Measurements from ENCODE around the gene APOL3. TPM values are rescaled to one million over a fixed set of nuclear protein-coding genes. Genes with fewer than 3 reads are reported as not detected.

APOL3 gene
- total and polyA plus RNA-seq, 2 of the 13 experiments (the other 11 are each of a cell fraction or from before 2014, with no cell fraction given): 3.8 to 5.4 TPM

DNA sequence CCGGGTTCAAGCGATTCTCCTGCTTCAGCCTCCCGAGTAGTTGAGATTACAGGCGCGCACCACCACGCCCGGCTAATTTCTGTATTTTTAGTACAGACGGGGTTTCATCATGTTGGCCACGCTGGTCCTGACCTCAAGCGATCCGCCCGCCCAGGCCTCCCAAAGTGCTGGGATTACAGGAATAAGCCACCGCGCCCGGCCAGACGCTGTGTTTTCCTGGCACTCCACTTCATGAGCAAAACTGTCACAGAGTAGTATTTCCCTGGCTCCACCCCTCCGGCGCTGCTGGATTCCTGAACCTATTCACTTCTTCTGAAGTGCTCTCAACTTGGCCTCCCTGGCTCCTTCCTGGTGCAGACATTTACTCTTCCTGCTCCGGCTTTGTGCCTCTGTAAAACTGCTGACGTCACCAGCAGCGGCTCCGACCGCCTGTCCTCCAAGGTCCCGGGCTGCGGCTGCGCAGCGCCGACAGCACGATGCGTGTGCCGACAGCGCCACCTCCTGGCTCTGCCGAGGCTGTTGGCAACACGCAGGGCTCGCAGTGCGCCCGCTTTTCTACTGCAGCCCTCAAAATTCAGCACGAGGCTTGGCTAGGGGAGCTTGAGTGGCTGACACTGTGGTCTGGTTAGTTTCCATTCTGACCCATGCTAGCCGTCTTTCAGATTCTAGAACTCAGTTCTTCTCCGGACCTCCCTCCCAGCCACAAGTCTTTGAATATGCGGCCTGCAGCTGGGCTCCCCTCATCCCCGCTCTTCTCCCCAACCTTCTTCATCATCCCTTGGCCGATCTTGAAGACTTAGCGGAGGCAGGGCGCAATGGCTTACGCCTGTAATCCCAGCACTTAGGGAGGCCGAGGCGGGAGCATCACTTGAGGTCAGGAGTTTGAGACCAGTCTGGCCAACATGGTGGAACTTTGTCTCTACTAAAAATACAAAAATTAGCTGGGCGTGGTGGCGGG lies 36.6 kb downstream of the APOL3 start:
- Histone ChIP-seq H3K9ac (ENCODE audit: insufficient read depth, low read depth, low read length) (peak overlapping the region; percentile 63), H3K9me3 (ENCODE audit: low read length) (no peaks in the 10 kb centered on the region), H3K4me3 (replicated peaks in 1 of 3; ENCODE audit: insufficient read depth in 1 of 3, low read depth in 2 of 3, low read length in 3 of 3) (peak overlapping the region; percentile 51 to 71 (median 55); a peak in 5 of 6 replicates), H3K4me2 (ENCODE audit: low read depth, low read length) (peak overlapping the region; percentile 92), H3K27ac (ENCODE audit: extremely low read length, insufficient read depth, low read length) (peak overlapping the region; percentile 62), H4K20me1 (ENCODE audit: insufficient read depth, low read length) (no peaks in the 10 kb centered on the region), H2AFZ (ENCODE audit: low read length) (peak overlapping the region; percentile 74), H3K79me2 (ENCODE audit: insufficient read depth, low read length) (no peaks in the 10 kb centered on the region), H3K27me3 (ENCODE audit: control insufficient read depth in 1 of 2, insufficient read depth in 2 of 2, low read length in 2 of 2) (0 out of 5 replicates have a peak, but pooled peaks cover 0 to 1% of the 10 kb centered on the region in 2 experiments), H3K36me3 (replicated peaks in 1 of 2; ENCODE audit: control insufficient read depth in 1 of 2, insufficient read depth in 2 of 2, low read length in 2 of 2) (no peaks in the 10 kb centered on the region), H3K4me1 (ENCODE audit: insufficient read depth, low read length) (peaks cover 42% of the 10 kb centered on the region)
- ATAC-seq (peak; percentile 89), FAIRE-seq (peak; percentile 91), DNase-seq (ENCODE audit: low spot score) (peak; percentile 93)
- in situ Hi-C loops (cut with HindIII; ENCODE audit: extremely low pct_ligation_motif_present, low pct_unique_long_range_greater_than_20kb) (loop anchor here (5.0 to 25.0 kb wide), 3 partner anchors 192 to 497 kb away; no protein-coding TSS in a partner anchor), intact Hi-C loops (cut with micrococcal nuclease; ENCODE audit: unreplicated experiment) (loop anchor here (2.0 kb wide), 1 partner anchor 57 kb away; no protein-coding TSS in a partner anchor)
- POLR2A ChIA-PET: interaction anchor here (0.5 to 2.1 kb wide), 3 partner anchors 58 to 739 kb away, joined by 3 to 8 read pairs (median 3); no protein-coding TSS in a partner anchor
- CTCF ChIA-PET (ENCODE audit: low intra/inter-chr PET ratio, low total read pairs): interaction anchor here (0.7 to 2.0 kb wide), 5 partner anchors 58 to 497 kb away, joined by 3 to 16 read pairs (median 7); no protein-coding TSS in a partner anchor
- BruUV-seq (replicated peaks): no TSS peak
- WGBS (ENCODE audit: low lambda C conversion rate): 34% methylated on average over 26 of the region's 50 CpGs
- no peak for TF ChIP-seq SUZ12 (IDR thresholded peaks at IDR 0.05; ENCODE audit: low read depth, low read length)
- TF ChIP-seq, protein P1, sequence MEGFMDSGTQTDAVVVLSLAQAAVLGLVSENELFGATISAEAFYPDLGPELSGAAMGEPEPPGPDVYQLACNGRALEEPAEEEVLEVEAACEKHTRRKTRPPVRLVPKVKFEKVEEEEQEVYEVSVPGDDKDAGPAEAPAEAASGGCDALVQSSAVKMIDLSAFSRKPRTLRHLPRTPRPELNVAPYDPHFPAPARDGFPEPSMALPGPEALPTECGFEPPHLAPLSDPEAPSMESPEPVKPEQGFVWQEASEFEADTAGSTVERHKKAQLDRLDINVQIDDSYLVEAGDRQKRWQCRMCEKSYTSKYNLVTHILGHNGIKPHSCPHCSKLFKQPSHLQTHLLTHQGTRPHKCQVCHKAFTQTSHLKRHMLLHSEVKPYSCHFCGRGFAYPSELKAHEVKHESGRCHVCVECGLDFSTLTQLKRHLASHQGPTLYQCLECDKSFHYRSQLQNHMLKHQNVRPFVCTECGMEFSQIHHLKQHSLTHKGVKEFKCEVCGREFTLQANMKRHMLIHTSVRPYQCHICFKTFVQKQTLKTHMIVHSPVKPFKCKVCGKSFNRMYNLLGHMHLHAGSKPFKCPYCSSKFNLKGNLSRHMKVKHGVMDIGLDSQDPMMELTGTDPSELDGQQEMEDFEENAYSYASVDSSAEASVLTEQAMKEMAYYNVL (CRISPR knock-in tag; IDR thresholded peaks at IDR 0.05; ENCODE audit: borderline replicate concordance): peak; percentile 57; the same call in 1 of the 2 replicates
- TF ChIP-seq CBFB (CRISPR knock-in tag; IDR thresholded peaks at IDR 0.05): peak; percentile 90
- TF ChIP-seq, protein P2, sequence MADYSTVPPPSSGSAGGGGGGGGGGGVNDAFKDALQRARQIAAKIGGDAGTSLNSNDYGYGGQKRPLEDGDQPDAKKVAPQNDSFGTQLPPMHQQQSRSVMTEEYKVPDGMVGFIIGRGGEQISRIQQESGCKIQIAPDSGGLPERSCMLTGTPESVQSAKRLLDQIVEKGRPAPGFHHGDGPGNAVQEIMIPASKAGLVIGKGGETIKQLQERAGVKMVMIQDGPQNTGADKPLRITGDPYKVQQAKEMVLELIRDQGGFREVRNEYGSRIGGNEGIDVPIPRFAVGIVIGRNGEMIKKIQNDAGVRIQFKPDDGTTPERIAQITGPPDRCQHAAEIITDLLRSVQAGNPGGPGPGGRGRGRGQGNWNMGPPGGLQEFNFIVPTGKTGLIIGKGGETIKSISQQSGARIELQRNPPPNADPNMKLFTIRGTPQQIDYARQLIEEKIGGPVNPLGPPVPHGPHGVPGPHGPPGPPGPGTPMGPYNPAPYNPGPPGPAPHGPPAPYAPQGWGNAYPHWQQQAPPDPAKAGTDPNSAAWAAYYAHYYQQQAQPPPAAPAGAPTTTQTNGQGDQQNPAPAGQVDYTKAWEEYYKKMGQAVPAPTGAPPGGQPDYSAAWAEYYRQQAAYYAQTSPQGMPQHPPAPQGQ (CRISPR knock-in tag; IDR thresholded peaks at IDR 0.05; ENCODE audit: borderline replicate concordance): no peak
- peak; percentile 41; the same call in 1 of the 2 replicates for TF ChIP-seq MTERF4 (CRISPR knock-in tag; IDR thresholded peaks at IDR 0.05)
- peak; percentile 29; the same call in 1 of the 2 replicates for TF ChIP-seq DR1 (CRISPR knock-in tag; IDR thresholded peaks at IDR 0.05)
- TF ChIP-seq RAD21 (CRISPR knock-in tag; IDR thresholded peaks at IDR 0.05): peak; percentile 99
- TF ChIP-seq POLR2AphosphoS5 (IDR thresholded peaks at IDR 0.05; ENCODE audit: low read depth, low read length): peak; percentile 63; the same call in 1 of the 2 replicates
- TF ChIP-seq, protein P3, sequence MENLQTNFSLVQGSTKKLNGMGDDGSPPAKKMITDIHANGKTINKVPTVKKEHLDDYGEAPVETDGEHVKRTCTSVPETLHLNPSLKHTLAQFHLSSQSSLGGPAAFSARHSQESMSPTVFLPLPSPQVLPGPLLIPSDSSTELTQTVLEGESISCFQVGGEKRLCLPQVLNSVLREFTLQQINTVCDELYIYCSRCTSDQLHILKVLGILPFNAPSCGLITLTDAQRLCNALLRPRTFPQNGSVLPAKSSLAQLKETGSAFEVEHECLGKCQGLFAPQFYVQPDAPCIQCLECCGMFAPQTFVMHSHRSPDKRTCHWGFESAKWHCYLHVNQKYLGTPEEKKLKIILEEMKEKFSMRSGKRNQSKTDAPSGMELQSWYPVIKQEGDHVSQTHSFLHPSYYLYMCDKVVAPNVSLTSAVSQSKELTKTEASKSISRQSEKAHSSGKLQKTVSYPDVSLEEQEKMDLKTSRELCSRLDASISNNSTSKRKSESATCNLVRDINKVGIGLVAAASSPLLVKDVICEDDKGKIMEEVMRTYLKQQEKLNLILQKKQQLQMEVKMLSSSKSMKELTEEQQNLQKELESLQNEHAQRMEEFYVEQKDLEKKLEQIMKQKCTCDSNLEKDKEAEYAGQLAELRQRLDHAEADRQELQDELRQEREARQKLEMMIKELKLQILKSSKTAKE (CRISPR knock-in tag; IDR thresholded peaks at IDR 0.05; ENCODE audit: borderline replicate concordance): no peak
- TF ChIP-seq, protein P4, sequence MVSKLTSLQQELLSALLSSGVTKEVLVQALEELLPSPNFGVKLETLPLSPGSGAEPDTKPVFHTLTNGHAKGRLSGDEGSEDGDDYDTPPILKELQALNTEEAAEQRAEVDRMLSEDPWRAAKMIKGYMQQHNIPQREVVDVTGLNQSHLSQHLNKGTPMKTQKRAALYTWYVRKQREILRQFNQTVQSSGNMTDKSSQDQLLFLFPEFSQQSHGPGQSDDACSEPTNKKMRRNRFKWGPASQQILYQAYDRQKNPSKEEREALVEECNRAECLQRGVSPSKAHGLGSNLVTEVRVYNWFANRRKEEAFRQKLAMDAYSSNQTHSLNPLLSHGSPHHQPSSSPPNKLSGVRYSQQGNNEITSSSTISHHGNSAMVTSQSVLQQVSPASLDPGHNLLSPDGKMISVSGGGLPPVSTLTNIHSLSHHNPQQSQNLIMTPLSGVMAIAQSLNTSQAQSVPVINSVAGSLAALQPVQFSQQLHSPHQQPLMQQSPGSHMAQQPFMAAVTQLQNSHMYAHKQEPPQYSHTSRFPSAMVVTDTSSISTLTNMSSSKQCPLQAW (CRISPR knock-in tag; IDR thresholded peaks at IDR 0.05): peak; percentile 80
- TF ChIP-seq ZNF605 (CRISPR knock-in tag; IDR thresholded peaks at IDR 0.05): peak; percentile 26; the same call in 1 of the 2 replicates
- no peak for TF ChIP-seq ADNP (CRISPR knock-in tag; IDR thresholded peaks at IDR 0.05)

All from HepG2 (cell line).